ENCODE measurements around the gene COLQ. TPM values are rescaled to one million over a fixed set of nuclear protein-coding genes. Genes with fewer than 3 reads are reported as not detected.

COLQ gene
- total and polyA plus RNA-seq, 12 donors: 0.60 to 7.7 (median 2.0) TPM; not detected in 1

DNA sequence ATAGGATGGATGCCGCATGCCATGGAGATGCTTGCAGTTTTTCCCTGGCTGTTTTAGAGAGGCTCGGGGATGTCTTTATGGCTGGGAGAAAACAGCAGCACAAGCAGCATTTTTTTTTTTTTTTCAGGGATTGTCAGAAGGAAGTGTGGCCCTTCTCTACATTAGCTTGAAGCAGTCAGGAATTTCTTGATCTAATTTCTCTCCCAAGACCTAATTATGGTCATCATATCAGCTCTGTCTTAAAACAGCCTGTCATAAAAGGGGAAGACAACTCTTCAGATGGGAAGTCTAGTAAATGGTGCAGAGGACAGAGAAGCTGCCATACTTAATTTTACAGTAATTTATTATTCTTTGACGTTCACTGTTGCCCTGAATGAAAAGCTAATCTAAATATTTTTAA, 49.6 kb downstream of the COLQ start:
- Histone ChIP-seq H3K27ac (no peak overlapping the region), H3K9me3 (replicated peaks in 1 of 3) (no peaks in the 10 kb centered on the region), H3K4me1 (replicated peaks in 1 of 2) (no peaks in the 10 kb centered on the region), H3K36me3 (replicated peaks in 1 of 2) (no peaks in the 10 kb centered on the region), H3K4me3 (no peak overlapping the region), H3K27me3 (no peaks in the 10 kb centered on the region)
- WGBS, 4 donors: 86 to 91% (median 88%) methylated on average over 3 of the region's 3 CpGs
- no peak for TF ChIP-seq POLR2A (IDR thresholded peaks at IDR 0.05)
- no peak for TF ChIP-seq CTCF (IDR thresholded peaks at IDR 0.05)
- intact Hi-C loops (cut with DNase I): no loop called here
- DNase-seq: peak in 1 of 7 donors; percentile 6

DNA sequence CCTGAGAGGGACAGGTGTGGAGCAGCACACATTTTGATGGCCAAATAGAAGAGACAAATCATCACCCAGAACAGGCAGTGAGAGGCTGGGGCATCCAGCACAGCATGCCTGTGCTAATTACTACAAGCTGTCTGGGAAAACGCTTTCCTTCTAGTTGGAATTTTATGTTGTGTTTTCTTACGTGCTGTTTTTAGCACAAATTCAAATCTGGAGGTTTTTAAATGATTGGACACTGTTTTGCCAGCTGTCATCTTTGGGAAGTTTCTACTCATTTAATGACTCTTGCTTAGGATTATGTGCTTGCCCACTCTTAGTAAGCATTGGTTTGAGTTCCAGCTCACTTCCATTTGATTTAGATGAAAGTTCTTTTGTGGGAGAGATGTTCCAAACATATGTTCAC, 50.7 kb downstream of the COLQ start:
- intact Hi-C loops (cut with DNase I): no loop called here
- Histone ChIP-seq H3K36me3 (replicated peaks in 1 of 2) (no peaks in the 10 kb centered on the region), H3K4me1 (replicated peaks in 1 of 2) (no peaks in the 10 kb centered on the region), H3K4me3 (no peak overlapping the region), H3K9me3 (replicated peaks in 1 of 3) (no peaks in the 10 kb centered on the region), H3K27ac (no peak overlapping the region), H3K27me3 (no peaks in the 10 kb centered on the region)
- peak in 1 of 7 donors; percentile 20 for DNase-seq
- 88 to 98% (median 96%) methylated on average over 2 of the region's 2 CpGs for WGBS, 4 donors
- TF ChIP-seq POLR2A (IDR thresholded peaks at IDR 0.05): no peak
- TF ChIP-seq CTCF (IDR thresholded peaks at IDR 0.05): no peak

GRCh38 chr3:15470261-15470660, 51.2 kb downstream of the COLQ start:
- H3K27me3 ChIP-seq: no peaks in the 10 kb centered on the region
- H3K27ac ChIP-seq: no peak overlapping the region
- no peaks in the 10 kb centered on the region for H3K4me1 ChIP-seq (replicated peaks in 1 of 2)
- DNase-seq: peak in 1 of 7 donors; percentile 31
- no peaks in the 10 kb centered on the region for H3K9me3 ChIP-seq (replicated peaks in 1 of 3)
- 91 to 98% (median 92%) methylated on average over 6 of the region's 6 CpGs for WGBS, 4 donors
- no peaks in the 10 kb centered on the region for H3K36me3 ChIP-seq (replicated peaks in 1 of 2)
- intact Hi-C loops (cut with DNase I): no loop called here
- no peak overlapping the region for H3K4me3 ChIP-seq
- TF ChIP-seq CTCF (IDR thresholded peaks at IDR 0.05) (no peak), POLR2A (IDR thresholded peaks at IDR 0.05) (no peak)

- Histone ChIP-seq H3K4me3 (no peak overlapping the region), H3K9me3 (replicated peaks in 1 of 3) (no peaks in the 10 kb centered on the region), H3K36me3 (replicated peaks in 1 of 2) (no peaks in the 10 kb centered on the region), H3K4me1 (replicated peaks in 1 of 2) (no peaks in the 10 kb centered on the region), H3K27ac (no peak overlapping the region), H3K27me3 (no peaks in the 10 kb centered on the region)
- peak in 1 of 7 donors; percentile 41 for DNase-seq
- no peak for TF ChIP-seq POLR2A (IDR thresholded peaks at IDR 0.05)
- TF ChIP-seq CTCF (IDR thresholded peaks at IDR 0.05): no peak
- intact Hi-C loops (cut with DNase I): no loop called here
- 80 to 87% (median 84%) methylated on average over 10 to 11 of the region's 11 CpGs for WGBS, 4 donors
Measured at GRCh38 chr3:15467227-15468181, 54.0 kb downstream of the COLQ start.

Measured in adrenal gland (tissue), 12 donors.